Ectodermal cell (in vitro differentiated cells): ENCODE results near the gene PAIP2.

Source experiments
- H3K27ac ChIP-seq: 2 replicates; pipeline ENCODE4 v1.7.0; 2013; ENCODE audit warnings: mild to moderate bottlenecking, low read depth, low read length; ENCODE audit not compliant: insufficient read depth, poor library complexity, severe bottlenecking
- H3K27me3 ChIP-seq: 2 replicates; pipeline ENCODE4 v1.7.0; 2013; ENCODE audit warnings: mild to moderate bottlenecking, low read length; ENCODE audit not compliant: insufficient read depth, control insufficient read depth, poor library complexity, severe bottlenecking
- H3K36me3 ChIP-seq: one replicate; pipeline ENCODE4 v1.7.0; 2013; ENCODE audit warnings: low read length; ENCODE audit not compliant: control insufficient read depth, insufficient read depth
- H3K4me1 ChIP-seq: one replicate; pipeline ENCODE4 v1.7.0; 2013; ENCODE audit warnings: low read length; ENCODE audit not compliant: control insufficient read depth, insufficient read depth
- H3K4me3 ChIP-seq: 2 replicates; pipeline ENCODE4 v1.7.0; 2013; ENCODE audit warnings: low read depth, low read length, control low read depth; ENCODE audit not compliant: insufficient read depth
- H3K9me3 ChIP-seq: 2 replicates; pipeline ENCODE4 v1.7.0; 2013; ENCODE audit warnings: mild to moderate bottlenecking, low read length, moderate library complexity; ENCODE audit not compliant: control insufficient read depth
- WGBS, 2 experiments: methylation state at CpG; one replicate each; pipeline ENCODE4 v1.1.7; 2013; ENCODE audit warnings: missing lambda C conversion rate in 2 of 2; 5-methylcytosine and 5-hydroxymethylcytosine counted together

PAIP2 gene

DNA sequence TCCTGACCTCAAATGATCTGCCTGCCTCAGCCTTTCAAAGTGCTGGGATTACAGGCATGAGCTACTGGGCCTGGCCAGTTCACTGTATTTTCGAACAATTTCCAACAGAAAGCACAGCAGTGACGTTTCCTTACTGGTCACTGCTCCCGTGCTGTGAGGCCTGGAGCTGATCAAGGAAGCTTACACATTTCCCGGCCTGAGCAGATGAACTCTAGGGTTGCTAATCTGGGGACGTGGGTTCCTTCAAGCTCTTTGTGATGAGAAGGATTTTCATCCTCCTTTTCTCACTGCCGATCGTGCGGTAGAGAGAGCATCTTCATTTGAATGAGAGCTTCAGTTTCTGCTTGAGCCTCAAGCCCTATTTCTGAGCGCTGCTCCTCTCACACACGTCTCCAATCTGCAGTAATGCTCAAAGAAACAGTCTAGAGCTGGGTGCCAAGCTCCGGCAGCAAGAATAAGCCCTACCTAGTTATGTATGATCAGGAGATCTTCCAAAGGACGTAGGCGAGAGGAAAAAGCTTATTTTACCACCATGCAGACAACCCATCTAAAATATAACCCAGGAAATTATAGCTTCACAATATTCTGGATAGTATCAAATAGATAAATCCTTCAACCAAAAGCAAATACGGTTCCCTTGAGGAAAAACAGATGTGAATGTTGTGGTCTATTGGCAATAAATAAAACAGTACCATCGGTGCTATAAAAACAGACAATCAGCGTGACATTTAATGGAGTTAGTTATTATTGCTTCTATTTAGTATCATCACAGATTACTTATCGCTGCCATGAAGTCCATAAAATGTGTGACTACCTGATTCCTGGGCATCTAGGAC lies 69.6 kb downstream of the PAIP2 start:
- no peaks in the 10 kb centered on the region for H3K36me3 ChIP-seq
- no peaks in the 10 kb centered on the region for H3K4me1 ChIP-seq
- no peak overlapping the region for H3K4me3 ChIP-seq
- 92 to 93% methylated on average over 16 to 17 of the region's 17 CpGs for WGBS, 2 experiments
- H3K9me3 ChIP-seq = no peaks in the 10 kb centered on the region
- no peak overlapping the region for H3K27ac ChIP-seq
- H3K27me3 ChIP-seq = no peaks in the 10 kb centered on the region

DNA sequence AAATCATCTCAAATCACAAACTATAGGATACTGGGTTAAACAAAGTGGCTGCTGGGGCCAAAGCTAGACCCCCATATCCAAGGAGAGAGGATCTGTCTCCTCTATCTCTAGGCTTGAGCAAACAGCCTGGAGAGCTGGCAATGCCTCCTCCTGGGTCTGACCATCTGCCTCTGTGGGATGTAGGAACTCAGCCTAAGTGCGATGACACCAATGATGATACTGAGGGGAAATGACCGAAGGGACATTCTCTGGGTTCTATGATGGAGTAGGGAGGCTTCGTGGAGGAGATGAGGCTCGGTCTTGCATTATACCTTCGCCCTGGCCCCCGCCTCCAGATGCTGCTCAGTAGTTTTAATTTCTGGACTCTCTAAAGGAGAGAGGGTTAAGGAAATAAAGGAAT lies 71.5 kb downstream of the PAIP2 start:
- Histone ChIP-seq H3K36me3 (no peaks in the 10 kb centered on the region), H3K4me1 (no peaks in the 10 kb centered on the region), H3K27me3 (no peaks in the 10 kb centered on the region), H3K27ac (no peak overlapping the region), H3K4me3 (no peak overlapping the region), H3K9me3 (no peaks in the 10 kb centered on the region)
- WGBS, 2 experiments = 95 to 96% methylated on average over 6 of the region's 6 CpGs

GRCh38 chr5:139413963-139414362 lies 72.3 kb downstream of the PAIP2 start:
- no peak overlapping the region for H3K4me3 ChIP-seq
- H3K4me1 ChIP-seq = peaks cover 8% of the 10 kb centered on the region
- no peak overlapping the region for H3K27ac ChIP-seq
- H3K36me3 ChIP-seq = no peaks in the 10 kb centered on the region
- whole genome bisulfite sequencing, 2 experiments = 95 to 97% methylated on average over 6 of the region's 6 CpGs
- H3K27me3 ChIP-seq = no peaks in the 10 kb centered on the region
- H3K9me3 ChIP-seq = no peaks in the 10 kb centered on the region

GRCh38 chr5:139414581-139415130 lies 73.0 kb downstream of the PAIP2 start:
- Histone ChIP-seq H3K36me3 (no peaks in the 10 kb centered on the region), H3K27me3 (no peaks in the 10 kb centered on the region), H3K4me1 (peaks cover 14% of the 10 kb centered on the region), H3K27ac (no peak overlapping the region), H3K4me3 (no peak overlapping the region), H3K9me3 (no peaks in the 10 kb centered on the region)
- WGBS, 2 experiments = 95% methylated on average over 9 of the region's 9 CpGs

GRCh38 chr5:139415221-139415861 lies 73.7 kb downstream of the PAIP2 start:
- Histone ChIP-seq H3K4me1 (peaks cover 21% of the 10 kb centered on the region), H3K27ac (no peak overlapping the region), H3K27me3 (no peaks in the 10 kb centered on the region), H3K4me3 (no peak overlapping the region), H3K9me3 (no peaks in the 10 kb centered on the region), H3K36me3 (no peaks in the 10 kb centered on the region)
- 95 to 97% methylated on average over 8 of the region's 8 CpGs for WGBS, 2 experiments

DNA sequence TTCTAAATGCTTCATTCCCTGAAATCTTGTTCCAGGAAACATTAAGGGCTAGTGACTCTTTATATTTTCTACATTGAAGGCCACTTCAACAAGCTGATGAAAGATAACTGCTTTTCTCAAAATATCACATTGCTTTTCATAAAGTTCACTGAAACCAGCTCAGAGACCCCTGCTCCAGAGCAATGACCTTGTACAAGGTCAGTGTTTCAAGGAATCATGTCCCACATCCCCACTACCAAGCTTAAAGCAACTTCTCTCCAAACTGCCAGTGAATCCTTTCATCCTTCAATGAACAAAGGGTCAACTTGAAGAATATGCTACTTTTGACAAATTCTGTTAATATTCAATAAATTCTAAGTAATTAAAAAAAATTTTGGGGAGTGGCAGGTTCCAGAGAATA lies 74.2 kb downstream of the PAIP2 start:
- H3K4me3 ChIP-seq = no peak overlapping the region
- H3K9me3 ChIP-seq = no peaks in the 10 kb centered on the region
- H3K27me3 ChIP-seq = no peaks in the 10 kb centered on the region
- no peak overlapping the region for H3K27ac ChIP-seq
- H3K36me3 ChIP-seq = no peaks in the 10 kb centered on the region
- H3K4me1 ChIP-seq = peaks cover 21% of the 10 kb centered on the region

- H3K9me3 ChIP-seq = no peaks in the 10 kb centered on the region
- H3K27ac ChIP-seq = no peak overlapping the region
- H3K4me1 ChIP-seq = peaks cover 21% of the 10 kb centered on the region
- no peaks in the 10 kb centered on the region for H3K36me3 ChIP-seq
- no peaks in the 10 kb centered on the region for H3K27me3 ChIP-seq
- no peak overlapping the region for H3K4me3 ChIP-seq
- 94 to 96% methylated on average over 9 of the region's 9 CpGs for WGBS, 2 experiments
These were observed 75.0 kb downstream of the PAIP2 start for GRCh38 chr5:139416651-139417050.

DNA sequence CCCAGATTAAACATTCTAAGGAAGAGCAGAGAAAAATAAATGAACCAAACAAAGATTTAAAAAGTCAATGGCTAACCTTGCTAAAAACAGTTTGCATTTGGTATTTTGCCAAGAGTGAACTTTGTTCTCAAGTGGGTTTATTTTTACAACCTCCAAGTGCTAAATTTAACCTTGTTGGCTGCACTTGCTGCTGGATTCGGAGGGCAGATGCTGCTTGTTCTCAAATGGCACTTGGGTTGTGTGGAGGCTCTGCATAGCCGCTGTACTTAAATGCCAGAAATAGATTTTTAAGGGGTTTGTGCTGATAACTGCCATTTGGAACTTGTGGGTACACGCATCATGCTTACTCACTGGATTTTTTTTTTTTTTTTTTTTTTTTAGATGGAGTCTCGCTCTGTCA lies 75.6 kb downstream of the PAIP2 start:
- no peak overlapping the region for H3K27ac ChIP-seq
- peaks cover 21% of the 10 kb centered on the region for H3K4me1 ChIP-seq
- H3K27me3 ChIP-seq = no peaks in the 10 kb centered on the region
- H3K9me3 ChIP-seq = no peaks in the 10 kb centered on the region
- no peak overlapping the region for H3K4me3 ChIP-seq
- H3K36me3 ChIP-seq = no peaks in the 10 kb centered on the region
- WGBS, 2 experiments = 93% methylated on average over 4 of the region's 4 CpGs

DNA sequence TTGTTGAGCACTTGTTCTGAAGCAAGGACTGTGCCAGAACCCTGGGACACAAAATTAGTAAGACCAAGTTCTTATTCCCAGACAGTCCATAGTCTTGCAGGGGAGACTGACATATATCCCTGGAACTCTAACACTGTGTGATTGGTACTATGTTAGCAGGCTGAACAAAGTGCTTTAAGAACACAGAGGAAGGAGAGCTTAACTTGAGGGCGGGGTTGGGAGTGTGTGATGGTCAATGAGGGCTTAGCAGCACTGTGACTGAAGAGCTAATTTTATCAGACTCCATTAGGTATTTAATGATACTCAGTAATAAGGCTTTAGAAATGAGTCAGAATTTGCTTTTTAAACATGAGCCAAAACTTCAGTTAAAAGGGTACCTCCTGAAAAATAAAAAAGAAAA lies 77.1 kb downstream of the PAIP2 start:
- H3K36me3 ChIP-seq = peaks cover 6% of the 10 kb centered on the region
- H3K4me3 ChIP-seq = no peak overlapping the region
- H3K9me3 ChIP-seq = no peaks in the 10 kb centered on the region
- 67 to 75% methylated on average over 1 of the region's 1 CpG for WGBS, 2 experiments
- peaks cover 21% of the 10 kb centered on the region for H3K4me1 ChIP-seq
- H3K27me3 ChIP-seq = no peaks in the 10 kb centered on the region
- no peak overlapping the region for H3K27ac ChIP-seq
